Activated CD4-positive, alpha-beta memory T cell treated with anti-CD3 and anti-CD28 coated beads for 36 hours (primary cell): ENCODE results near the gene LRBA. TPM values are rescaled to one million over a fixed set of nuclear protein-coding genes. Genes with fewer than 3 reads are reported as not detected.
"Not testable (repeated sequence)": the region's sequence is repeated elsewhere in the genome, so short reads cannot be mapped to it uniquely, and the experiment has no call there.

Source experiments
- CTCF ChIA-PET: fragments of 350-600 bp; sonication (Branson Sonifier 250); formaldehyde crosslinking; loops from one replicate; lab custom pipeline; 2021; ENCODE audit warnings: antibody characterized with exemption, inconsistent platforms; lab: Charles Lee
- POLR2A ChIA-PET: fragments of 350-600 bp; sonication (Branson Sonifier 250); formaldehyde crosslinking; loops from one replicate; lab custom pipeline; 2021; ENCODE audit warnings: antibody characterized with exemption; lab: Charles Lee
- DNase-seq: peaks from one replicate; pipeline ENCODE4 v3.0.0-alpha.2; 2020
- H3K27ac Mint-ChIP-seq: one replicate; pipeline ENCODE4 v1.8.0; 2021; ENCODE audit warnings: mixed read lengths
- H3K27me3 Mint-ChIP-seq: one replicate; pipeline ENCODE4 v1.8.0; 2021; ENCODE audit warnings: mixed read lengths
- H3K36me3 Mint-ChIP-seq: one replicate; pipeline ENCODE4 v1.8.0; 2021; ENCODE audit warnings: mixed read lengths
- H3K4me1 Mint-ChIP-seq: one replicate; pipeline ENCODE4 v1.8.0; 2021; ENCODE audit warnings: low read depth, mixed read lengths
- H3K4me3 Mint-ChIP-seq: one replicate; pipeline ENCODE4 v1.8.0; 2021; ENCODE audit warnings: mild to moderate bottlenecking, mixed read lengths
- H3K9me3 Mint-ChIP-seq: one replicate; pipeline ENCODE4 v1.8.0; 2021; ENCODE audit warnings: mixed read lengths
- intact Hi-C: fragments of 100-400 bp; cut with micrococcal nuclease; formaldehyde crosslinking; loops from one replicate; pipeline ENCODE4 v1.15.1; 2023
- total RNA-seq, 2 experiments: library from RNA; stranded (reverse); gene quantifications; one replicate each; pipeline ENCODE4 v1.2.3, GENCODE V29; 2021

Gene LRBA
- total RNA-seq, 2 experiments from 2014 or later: 62.4 to 63.7 TPM

- Mint-ChIP-seq H3K9me3 (peaks cover 2% of the 10 kb centered on the region), H3K27me3 (no peaks in the 10 kb centered on the region), H3K36me3 (peaks cover 3% of the 10 kb centered on the region), H3K4me1 (peaks cover 70% of the 10 kb centered on the region), H3K4me3 (no peak overlapping the region), H3K27ac (no peak overlapping the region)
- ChIA-PET CTCF (no interaction called here), POLR2A (no interaction called here)
- no peak for DNase-seq
- intact Hi-C loops: no loop called here
Observed at GRCh38 chr4:150973626-150974251, 41.3 kb downstream of the LRBA start.

GRCh38 chr4:150972592-150972991 lies 42.5 kb downstream of the LRBA start:
- no peak overlapping the region for H3K27ac Mint-ChIP-seq
- no peak overlapping the region for H3K4me3 Mint-ChIP-seq
- no peaks in the 10 kb centered on the region for H3K9me3 Mint-ChIP-seq
- H3K36me3 Mint-ChIP-seq: no peaks in the 10 kb centered on the region
- ChIA-PET POLR2A (no interaction called here), CTCF (interaction anchor here (0.6 to 3.3 kb wide), 4 partner anchors 11 to 105 kb away, joined by 3 to 24 read pairs (median 7); no protein-coding TSS in a partner anchor)
- no peaks in the 10 kb centered on the region for H3K27me3 Mint-ChIP-seq
- peaks cover 62% of the 10 kb centered on the region for H3K4me1 Mint-ChIP-seq
- DNase-seq: no peak
- intact Hi-C loops: no loop called here

- no peak overlapping the region for H3K4me3 Mint-ChIP-seq
- no peaks in the 10 kb centered on the region for H3K27me3 Mint-ChIP-seq
- ChIA-PET CTCF (interaction anchor here (1.2 to 3.3 kb wide), 3 partner anchors 10 to 105 kb away, joined by 4 to 24 read pairs (median 10); no protein-coding TSS in a partner anchor), POLR2A (interaction anchor here (1.3 kb wide), 1 partner anchor 127 kb away, joined by 3 read pairs; no protein-coding TSS in a partner anchor)
- DNase-seq: no peak
- H3K27ac Mint-ChIP-seq: no peak overlapping the region
- H3K4me1 Mint-ChIP-seq: peaks cover 64% of the 10 kb centered on the region
- no peaks in the 10 kb centered on the region for H3K36me3 Mint-ChIP-seq
- intact Hi-C loops: loop anchor here (1.0 to 2.0 kb wide), 6 partner anchors 10 to 144 kb away; partner anchors contain the start of genes LRBA and RPS3A
- H3K9me3 Mint-ChIP-seq: no peaks in the 10 kb centered on the region
Observed at GRCh38 chr4:150971901-150972300, 43.2 kb downstream of the LRBA start.

GRCh38 chr4:150970685-150971151 lies 44.4 kb downstream of the LRBA start:
- Mint-ChIP-seq H3K27me3 (no peaks in the 10 kb centered on the region), H3K4me3 (no peak overlapping the region), H3K27ac (peak overlapping the region; percentile 10), H3K4me1 (peaks cover 59% of the 10 kb centered on the region), H3K9me3 (no peaks in the 10 kb centered on the region), H3K36me3 (no peaks in the 10 kb centered on the region)
- intact Hi-C loops: loop anchor here (1.0 to 2.0 kb wide), 6 partner anchors 8 to 142 kb away; partner anchors contain the start of genes LRBA and RPS3A
- DNase-seq: no peak
- CTCF ChIA-PET: interaction anchor here (0.6 to 3.3 kb wide), 6 partner anchors 9 to 125 kb away, joined by 3 to 24 read pairs (median 4); no protein-coding TSS in a partner anchor
- POLR2A ChIA-PET: interaction anchor here (0.5 to 1.4 kb wide), 8 partner anchors 9 to 1815 kb away, joined by 3 to 6 read pairs (median 4); no protein-coding TSS in a partner anchor

GRCh38 chr4:150964754-150965153 lies 50.3 kb downstream of the LRBA start:
- Mint-ChIP-seq H3K27ac (no peak overlapping the region), H3K36me3 (no peaks in the 10 kb centered on the region), H3K27me3 (no peaks in the 10 kb centered on the region), H3K9me3 (no peaks in the 10 kb centered on the region), H3K4me1 (peaks cover 35% of the 10 kb centered on the region), H3K4me3 (no peak overlapping the region)
- CTCF ChIA-PET: no interaction called here
- no peak for DNase-seq
- POLR2A ChIA-PET: no interaction called here
- intact Hi-C loops: loop anchor here (5.0 kb wide), 1 partner anchor 77 kb away; no protein-coding TSS in a partner anchor

- intact Hi-C loops: loop anchor here (5.0 kb wide), 1 partner anchor 76 kb away; no protein-coding TSS in a partner anchor
- H3K9me3 Mint-ChIP-seq: not testable (repeated sequence)
Observed at GRCh38 chr4:150963602-150964345, 51.3 kb downstream of the LRBA start.

GRCh38 chr4:150962245-150962644 lies 52.8 kb downstream of the LRBA start:
- no peak overlapping the region for H3K27ac Mint-ChIP-seq
- POLR2A ChIA-PET: interaction anchor here (1.6 kb wide), 1 partner anchor 8 kb away, joined by 6 read pairs; no protein-coding TSS in a partner anchor

More at GRCh38 chr4:150963602-150964345, 51.3 kb downstream of the LRBA start:
- H3K27ac Mint-ChIP-seq, H3K27me3 Mint-ChIP-seq, H3K4me3 Mint-ChIP-seq, POLR2A ChIA-PET, CTCF ChIA-PET, DNase-seq, H3K36me3 Mint-ChIP-seq: not testable (repeated sequence)
- H3K4me1 Mint-ChIP-seq: peaks cover 31% of the 10 kb centered on the region

GRCh38 chr4:150961566-150961965 lies 53.5 kb downstream of the LRBA start:
- ChIA-PET POLR2A (interaction anchor here (1.2 to 1.6 kb wide), 2 partner anchors 9 to 68 kb away, joined by 3 to 6 read pairs; no protein-coding TSS in a partner anchor), CTCF (interaction anchor here (0.7 to 2.7 kb wide), 16 partner anchors 7 to 138 kb away, joined by 3 to 24 read pairs (median 4); partner anchors contain the start of gene RPS3A)
- peaks cover 27% of the 10 kb centered on the region for H3K36me3 Mint-ChIP-seq
- peaks cover 40% of the 10 kb centered on the region for H3K4me1 Mint-ChIP-seq
- intact Hi-C loops: loop anchor here (2.0 to 5.0 kb wide), 4 partner anchors 53 to 133 kb away; partner anchors contain the start of gene LRBA
- DNase-seq: no peak
- no peak overlapping the region for H3K27ac Mint-ChIP-seq
- H3K9me3 Mint-ChIP-seq: peaks cover 25% of the 10 kb centered on the region
- no peak overlapping the region for H3K4me3 Mint-ChIP-seq
- H3K27me3 Mint-ChIP-seq: no peaks in the 10 kb centered on the region

More at GRCh38 chr4:150962245-150962644, 52.8 kb downstream of the LRBA start:
- Mint-ChIP-seq H3K4me1 (peaks cover 34% of the 10 kb centered on the region), H3K27me3 (no peaks in the 10 kb centered on the region), H3K9me3 (peaks cover 20% of the 10 kb centered on the region), H3K36me3 (peaks cover 20% of the 10 kb centered on the region), H3K4me3 (no peak overlapping the region)
- intact Hi-C loops: loop anchor here (1.0 to 5.0 kb wide), 2 partner anchors 9 to 75 kb away; no protein-coding TSS in a partner anchor
- CTCF ChIA-PET: interaction anchor here (1.1 to 2.7 kb wide), 7 partner anchors 9 to 137 kb away, joined by 3 to 24 read pairs (median 4); partner anchors contain the start of gene RPS3A
- DNase-seq: peak; percentile 62

- H3K9me3 Mint-ChIP-seq: peaks cover 27% of the 10 kb centered on the region
- CTCF ChIA-PET: interaction anchor here (0.9 to 2.7 kb wide), 14 partner anchors 8 to 143 kb away, joined by 3 to 24 read pairs (median 4); no protein-coding TSS in a partner anchor
- H3K4me1 Mint-ChIP-seq: peaks cover 47% of the 10 kb centered on the region
- H3K4me3 Mint-ChIP-seq: no peak overlapping the region
- no peak overlapping the region for H3K27ac Mint-ChIP-seq
- peak; percentile 81 for DNase-seq
- intact Hi-C loops: loop anchor here (1.0 to 5.0 kb wide), 5 partner anchors 9 to 132 kb away; partner anchors contain the start of gene LRBA
- peaks cover 33% of the 10 kb centered on the region for H3K36me3 Mint-ChIP-seq
- POLR2A ChIA-PET: interaction anchor here (1.2 kb wide), 1 partner anchor 69 kb away, joined by 3 read pairs; no protein-coding TSS in a partner anchor
- H3K27me3 Mint-ChIP-seq: no peaks in the 10 kb centered on the region
Observed at GRCh38 chr4:150960818-150961217, 54.3 kb downstream of the LRBA start.

- intact Hi-C loops: loop anchor here (1.0 to 5.0 kb wide), 5 partner anchors 8 to 131 kb away; partner anchors contain the start of gene LRBA
- ChIA-PET CTCF (interaction anchor here (0.6 to 2.7 kb wide), 13 partner anchors 9 to 94 kb away, joined by 3 to 24 read pairs (median 4); no protein-coding TSS in a partner anchor), POLR2A (no interaction called here)
- Mint-ChIP-seq H3K36me3 (peaks cover 33% of the 10 kb centered on the region), H3K9me3 (peaks cover 27% of the 10 kb centered on the region), H3K27me3 (no peaks in the 10 kb centered on the region), H3K4me3 (no peak overlapping the region), H3K4me1 (peaks cover 48% of the 10 kb centered on the region), H3K27ac (no peak overlapping the region)
- DNase-seq: no peak
Observed at GRCh38 chr4:150960079-150960478, 55.0 kb downstream of the LRBA start.

- POLR2A ChIA-PET, H3K4me3 Mint-ChIP-seq, DNase-seq, H3K27ac Mint-ChIP-seq, CTCF ChIA-PET, intact Hi-C loops, H3K27me3 Mint-ChIP-seq: not testable (repeated sequence)
- peaks cover 46% of the 10 kb centered on the region for H3K4me1 Mint-ChIP-seq
- H3K9me3 Mint-ChIP-seq: peaks cover 27% of the 10 kb centered on the region
- H3K36me3 Mint-ChIP-seq: peaks cover 34% of the 10 kb centered on the region
Observed at GRCh38 chr4:150957981-150958380, 57.1 kb downstream of the LRBA start.
